NCI-H1092 (cell line): ENCODE measurements around the gene USP32.

ENCODE experiments used
- DNase-seq: peaks from one replicate; lab custom pipeline; 2025; lab: John Stamatoyannopoulos, UW

USP32 gene

GRCh38 chr17:60154616-60155426, 237.1 kb downstream of the USP32 start:
- DNase-seq = no peak

- DNase-seq = no peak
Measured at GRCh38 chr17:60153606-60154390, 238.1 kb downstream of the USP32 start.

- no peak for DNase-seq
Measured at GRCh38 chr17:60151355-60151754, 240.6 kb downstream of the USP32 start.

- no peak for DNase-seq
Measured at GRCh38 chr17:60149691-60150582, 242.0 kb downstream of the USP32 start, which contains the start of gene CA4. Gene CA4, plus strand, starts transcription at chr17:60149973. Its CDS starts 62 bp downstream, at chr17:60150035.

- DNase-seq = no peak
Measured at GRCh38 chr17:60148373-60148772, 243.6 kb downstream of the USP32 start.

- DNase-seq = no peak
Measured at GRCh38 chr17:60147553-60148223, 244.2 kb downstream of the USP32 start.

- DNase-seq = no peak
Measured at GRCh38 chr17:60146206-60146605, 245.7 kb downstream of the USP32 start.

- no peak for DNase-seq
Measured at GRCh38 chr17:60145006-60145935, 246.7 kb downstream of the USP32 start.

- DNase-seq = peak; percentile 77
Measured at GRCh38 chr17:60142872-60143499, 248.9 kb downstream of the USP32 start.

GRCh38 chr17:60141111-60142018, 250.6 kb downstream of the USP32 start:
- no peak for DNase-seq

GRCh38 chr17:60139438-60140285, 252.3 kb downstream of the USP32 start:
- DNase-seq = no peak

GRCh38 chr17:60138769-60139437, 253.0 kb downstream of the USP32 start:
- no peak for DNase-seq

GRCh38 chr17:60137731-60138130, 254.2 kb downstream of the USP32 start:
- DNase-seq = no peak

GRCh38 chr17:60135951-60136666, 255.8 kb downstream of the USP32 start:
- no peak for DNase-seq

GRCh38 chr17:60135151-60135950, 256.6 kb downstream of the USP32 start:
- peak; percentile 87 for DNase-seq
